Endometrial microvascular endothelial cells (primary cell): ENCODE data around the gene RBCK1. TPM values are rescaled to one million over a fixed set of nuclear protein-coding genes. Genes with fewer than 3 reads are reported as not detected.

Source experiments
- in situ Hi-C: cut with HindIII; loops from 2 replicates; pipeline ENCODE4 v1.10.0; 2017; ENCODE audit warnings: low sequenced_read_pairs, low pct_unique_long_range_greater_than_20kb; ENCODE audit errors: inconsistent ontology term
- total RNA-seq: library from RNA; depleted of rRNA; stranded (reverse); fragments of >200 nt; gene quantifications from one replicate; pipeline ENCODE4 v1.2.3, GENCODE V29; 2015; ENCODE audit errors: inconsistent ontology term

Gene RBCK1
- total RNA-seq, 1 donor from 2014 or later = 104 TPM

GRCh38 chr20:431012-431904, 23.2 kb downstream of the RBCK1 start:
- in situ Hi-C loops = no loop called here

GRCh38 chr20:432208-432607, 24.1 kb downstream of the RBCK1 start:
- in situ Hi-C loops = no loop called here

GRCh38 chr20:432677-433299, 24.7 kb downstream of the RBCK1 start:
- in situ Hi-C loops = no loop called here

- in situ Hi-C loops = no loop called here
Measured at GRCh38 chr20:433300-433975, 25.3 kb downstream of the RBCK1 start.

GRCh38 chr20:434221-434620, 26.1 kb downstream of the RBCK1 start:
- in situ Hi-C loops = no loop called here

- in situ Hi-C loops = no loop called here
Measured at GRCh38 chr20:434661-435419, 26.7 kb downstream of the RBCK1 start.

- in situ Hi-C loops = no loop called here
Measured at GRCh38 chr20:435558-435957, 27.5 kb downstream of the RBCK1 start.

GRCh38 chr20:436476-436875, 28.4 kb downstream of the RBCK1 start:
- in situ Hi-C loops = no loop called here

- in situ Hi-C loops = no loop called here
Measured at GRCh38 chr20:437787-438486, 29.8 kb downstream of the RBCK1 start.

- in situ Hi-C loops = no loop called here
Measured at GRCh38 chr20:438571-439469, 30.7 kb downstream of the RBCK1 start.

GRCh38 chr20:440148-440547, 32.0 kb downstream of the RBCK1 start:
- in situ Hi-C loops = no loop called here

GRCh38 chr20:440636-441035, 32.5 kb downstream of the RBCK1 start:
- in situ Hi-C loops = no loop called here

GRCh38 chr20:443223-443775, 35.2 kb downstream of the RBCK1 start:
- in situ Hi-C loops = no loop called here

- in situ Hi-C loops = no loop called here
Measured at GRCh38 chr20:444117-444516, 36.0 kb downstream of the RBCK1 start.

GRCh38 chr20:444862-445426, 36.8 kb downstream of the RBCK1 start:
- in situ Hi-C loops = no loop called here

GRCh38 chr20:445514-446336, 37.6 kb downstream of the RBCK1 start:
- in situ Hi-C loops = no loop called here
